Measurements from ENCODE around the gene DYRK1B. TPM values are rescaled to one million over a fixed set of nuclear protein-coding genes. Genes with fewer than 3 reads are reported as not detected.

The DYRK1B gene
- total and polyA plus RNA-seq, 2 experiments from 2014 or later, result 6.5 to 8.6 TPM

DNA sequence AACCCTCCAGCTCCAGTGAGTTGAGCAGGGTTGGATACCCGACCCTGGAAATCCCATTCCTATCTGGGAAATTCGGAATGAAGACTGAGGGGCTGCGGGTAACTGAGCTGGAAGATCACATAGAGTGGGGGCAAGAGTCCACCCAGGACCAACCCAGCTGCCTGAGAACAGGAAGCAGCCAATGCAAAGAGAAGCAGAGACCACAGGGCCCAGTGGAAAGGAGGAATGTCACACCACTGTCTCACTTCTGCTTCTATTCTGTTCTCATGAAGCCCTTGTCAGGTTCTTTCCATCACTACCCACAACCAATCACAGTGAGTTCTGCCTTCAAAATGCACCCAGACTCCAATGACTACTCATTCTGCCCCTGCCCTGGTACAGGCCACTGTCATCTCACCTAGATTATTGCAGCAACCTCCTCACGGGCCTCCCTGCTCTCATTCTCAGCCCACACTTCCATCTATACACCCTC lies 15.3 kb downstream of the DYRK1B start:
- H2AFZ ChIP-seq, result no peak overlapping the region
- H3K4me3 ChIP-seq, result no peak overlapping the region
- peaks cover 1% of the 10 kb centered on the region for H3K4me1 ChIP-seq (ENCODE audit: insufficient read depth)
- TF ChIP-seq, protein P1, sequence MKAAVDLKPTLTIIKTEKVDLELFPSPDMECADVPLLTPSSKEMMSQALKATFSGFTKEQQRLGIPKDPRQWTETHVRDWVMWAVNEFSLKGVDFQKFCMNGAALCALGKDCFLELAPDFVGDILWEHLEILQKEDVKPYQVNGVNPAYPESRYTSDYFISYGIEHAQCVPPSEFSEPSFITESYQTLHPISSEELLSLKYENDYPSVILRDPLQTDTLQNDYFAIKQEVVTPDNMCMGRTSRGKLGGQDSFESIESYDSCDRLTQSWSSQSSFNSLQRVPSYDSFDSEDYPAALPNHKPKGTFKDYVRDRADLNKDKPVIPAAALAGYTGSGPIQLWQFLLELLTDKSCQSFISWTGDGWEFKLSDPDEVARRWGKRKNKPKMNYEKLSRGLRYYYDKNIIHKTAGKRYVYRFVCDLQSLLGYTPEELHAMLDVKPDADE (IDR thresholded peaks at IDR 0.05), result no peak
- TF ChIP-seq NANOG (IDR thresholded peaks at IDR 0.05; ENCODE audit: borderline replicate concordance) (no peak), ZNF331 (CRISPR knock-in tag; IDR thresholded peaks at IDR 0.05; ENCODE audit: low read depth) (no peak), CREB1 (CRISPR knock-in tag; IDR thresholded peaks at IDR 0.05; ENCODE audit: low read depth) (no peak), EZH2 (IDR thresholded peaks at IDR 0.05; ENCODE audit: low read depth, unreplicated experiment) (no peak), JUNB (IDR thresholded peaks at IDR 0.05; ENCODE audit: unreplicated experiment) (no peak), STAT1 (IDR thresholded peaks at IDR 0.05; ENCODE audit: unreplicated experiment) (no peak), ZNF114 (CRISPR knock-in tag; IDR thresholded peaks at IDR 0.05) (no peak)
- TF ChIP-seq, protein P2, sequence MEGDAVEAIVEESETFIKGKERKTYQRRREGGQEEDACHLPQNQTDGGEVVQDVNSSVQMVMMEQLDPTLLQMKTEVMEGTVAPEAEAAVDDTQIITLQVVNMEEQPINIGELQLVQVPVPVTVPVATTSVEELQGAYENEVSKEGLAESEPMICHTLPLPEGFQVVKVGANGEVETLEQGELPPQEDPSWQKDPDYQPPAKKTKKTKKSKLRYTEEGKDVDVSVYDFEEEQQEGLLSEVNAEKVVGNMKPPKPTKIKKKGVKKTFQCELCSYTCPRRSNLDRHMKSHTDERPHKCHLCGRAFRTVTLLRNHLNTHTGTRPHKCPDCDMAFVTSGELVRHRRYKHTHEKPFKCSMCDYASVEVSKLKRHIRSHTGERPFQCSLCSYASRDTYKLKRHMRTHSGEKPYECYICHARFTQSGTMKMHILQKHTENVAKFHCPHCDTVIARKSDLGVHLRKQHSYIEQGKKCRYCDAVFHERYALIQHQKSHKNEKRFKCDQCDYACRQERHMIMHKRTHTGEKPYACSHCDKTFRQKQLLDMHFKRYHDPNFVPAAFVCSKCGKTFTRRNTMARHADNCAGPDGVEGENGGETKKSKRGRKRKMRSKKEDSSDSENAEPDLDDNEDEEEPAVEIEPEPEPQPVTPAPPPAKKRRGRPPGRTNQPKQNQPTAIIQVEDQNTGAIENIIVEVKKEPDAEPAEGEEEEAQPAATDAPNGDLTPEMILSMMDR (conservative IDR thresholded peaks at IDR 0.05; ENCODE audit: low read depth in 2 of 2), result no peak
- TF ChIP-seq, protein P3, sequence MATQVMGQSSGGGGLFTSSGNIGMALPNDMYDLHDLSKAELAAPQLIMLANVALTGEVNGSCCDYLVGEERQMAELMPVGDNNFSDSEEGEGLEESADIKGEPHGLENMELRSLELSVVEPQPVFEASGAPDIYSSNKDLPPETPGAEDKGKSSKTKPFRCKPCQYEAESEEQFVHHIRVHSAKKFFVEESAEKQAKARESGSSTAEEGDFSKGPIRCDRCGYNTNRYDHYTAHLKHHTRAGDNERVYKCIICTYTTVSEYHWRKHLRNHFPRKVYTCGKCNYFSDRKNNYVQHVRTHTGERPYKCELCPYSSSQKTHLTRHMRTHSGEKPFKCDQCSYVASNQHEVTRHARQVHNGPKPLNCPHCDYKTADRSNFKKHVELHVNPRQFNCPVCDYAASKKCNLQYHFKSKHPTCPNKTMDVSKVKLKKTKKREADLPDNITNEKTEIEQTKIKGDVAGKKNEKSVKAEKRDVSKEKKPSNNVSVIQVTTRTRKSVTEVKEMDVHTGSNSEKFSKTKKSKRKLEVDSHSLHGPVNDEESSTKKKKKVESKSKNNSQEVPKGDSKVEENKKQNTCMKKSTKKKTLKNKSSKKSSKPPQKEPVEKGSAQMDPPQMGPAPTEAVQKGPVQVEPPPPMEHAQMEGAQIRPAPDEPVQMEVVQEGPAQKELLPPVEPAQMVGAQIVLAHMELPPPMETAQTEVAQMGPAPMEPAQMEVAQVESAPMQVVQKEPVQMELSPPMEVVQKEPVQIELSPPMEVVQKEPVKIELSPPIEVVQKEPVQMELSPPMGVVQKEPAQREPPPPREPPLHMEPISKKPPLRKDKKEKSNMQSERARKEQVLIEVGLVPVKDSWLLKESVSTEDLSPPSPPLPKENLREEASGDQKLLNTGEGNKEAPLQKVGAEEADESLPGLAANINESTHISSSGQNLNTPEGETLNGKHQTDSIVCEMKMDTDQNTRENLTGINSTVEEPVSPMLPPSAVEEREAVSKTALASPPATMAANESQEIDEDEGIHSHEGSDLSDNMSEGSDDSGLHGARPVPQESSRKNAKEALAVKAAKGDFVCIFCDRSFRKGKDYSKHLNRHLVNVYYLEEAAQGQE (IDR thresholded peaks at IDR 0.05; ENCODE audit: unreplicated experiment), result no peak
- TF ChIP-seq, protein P4, sequence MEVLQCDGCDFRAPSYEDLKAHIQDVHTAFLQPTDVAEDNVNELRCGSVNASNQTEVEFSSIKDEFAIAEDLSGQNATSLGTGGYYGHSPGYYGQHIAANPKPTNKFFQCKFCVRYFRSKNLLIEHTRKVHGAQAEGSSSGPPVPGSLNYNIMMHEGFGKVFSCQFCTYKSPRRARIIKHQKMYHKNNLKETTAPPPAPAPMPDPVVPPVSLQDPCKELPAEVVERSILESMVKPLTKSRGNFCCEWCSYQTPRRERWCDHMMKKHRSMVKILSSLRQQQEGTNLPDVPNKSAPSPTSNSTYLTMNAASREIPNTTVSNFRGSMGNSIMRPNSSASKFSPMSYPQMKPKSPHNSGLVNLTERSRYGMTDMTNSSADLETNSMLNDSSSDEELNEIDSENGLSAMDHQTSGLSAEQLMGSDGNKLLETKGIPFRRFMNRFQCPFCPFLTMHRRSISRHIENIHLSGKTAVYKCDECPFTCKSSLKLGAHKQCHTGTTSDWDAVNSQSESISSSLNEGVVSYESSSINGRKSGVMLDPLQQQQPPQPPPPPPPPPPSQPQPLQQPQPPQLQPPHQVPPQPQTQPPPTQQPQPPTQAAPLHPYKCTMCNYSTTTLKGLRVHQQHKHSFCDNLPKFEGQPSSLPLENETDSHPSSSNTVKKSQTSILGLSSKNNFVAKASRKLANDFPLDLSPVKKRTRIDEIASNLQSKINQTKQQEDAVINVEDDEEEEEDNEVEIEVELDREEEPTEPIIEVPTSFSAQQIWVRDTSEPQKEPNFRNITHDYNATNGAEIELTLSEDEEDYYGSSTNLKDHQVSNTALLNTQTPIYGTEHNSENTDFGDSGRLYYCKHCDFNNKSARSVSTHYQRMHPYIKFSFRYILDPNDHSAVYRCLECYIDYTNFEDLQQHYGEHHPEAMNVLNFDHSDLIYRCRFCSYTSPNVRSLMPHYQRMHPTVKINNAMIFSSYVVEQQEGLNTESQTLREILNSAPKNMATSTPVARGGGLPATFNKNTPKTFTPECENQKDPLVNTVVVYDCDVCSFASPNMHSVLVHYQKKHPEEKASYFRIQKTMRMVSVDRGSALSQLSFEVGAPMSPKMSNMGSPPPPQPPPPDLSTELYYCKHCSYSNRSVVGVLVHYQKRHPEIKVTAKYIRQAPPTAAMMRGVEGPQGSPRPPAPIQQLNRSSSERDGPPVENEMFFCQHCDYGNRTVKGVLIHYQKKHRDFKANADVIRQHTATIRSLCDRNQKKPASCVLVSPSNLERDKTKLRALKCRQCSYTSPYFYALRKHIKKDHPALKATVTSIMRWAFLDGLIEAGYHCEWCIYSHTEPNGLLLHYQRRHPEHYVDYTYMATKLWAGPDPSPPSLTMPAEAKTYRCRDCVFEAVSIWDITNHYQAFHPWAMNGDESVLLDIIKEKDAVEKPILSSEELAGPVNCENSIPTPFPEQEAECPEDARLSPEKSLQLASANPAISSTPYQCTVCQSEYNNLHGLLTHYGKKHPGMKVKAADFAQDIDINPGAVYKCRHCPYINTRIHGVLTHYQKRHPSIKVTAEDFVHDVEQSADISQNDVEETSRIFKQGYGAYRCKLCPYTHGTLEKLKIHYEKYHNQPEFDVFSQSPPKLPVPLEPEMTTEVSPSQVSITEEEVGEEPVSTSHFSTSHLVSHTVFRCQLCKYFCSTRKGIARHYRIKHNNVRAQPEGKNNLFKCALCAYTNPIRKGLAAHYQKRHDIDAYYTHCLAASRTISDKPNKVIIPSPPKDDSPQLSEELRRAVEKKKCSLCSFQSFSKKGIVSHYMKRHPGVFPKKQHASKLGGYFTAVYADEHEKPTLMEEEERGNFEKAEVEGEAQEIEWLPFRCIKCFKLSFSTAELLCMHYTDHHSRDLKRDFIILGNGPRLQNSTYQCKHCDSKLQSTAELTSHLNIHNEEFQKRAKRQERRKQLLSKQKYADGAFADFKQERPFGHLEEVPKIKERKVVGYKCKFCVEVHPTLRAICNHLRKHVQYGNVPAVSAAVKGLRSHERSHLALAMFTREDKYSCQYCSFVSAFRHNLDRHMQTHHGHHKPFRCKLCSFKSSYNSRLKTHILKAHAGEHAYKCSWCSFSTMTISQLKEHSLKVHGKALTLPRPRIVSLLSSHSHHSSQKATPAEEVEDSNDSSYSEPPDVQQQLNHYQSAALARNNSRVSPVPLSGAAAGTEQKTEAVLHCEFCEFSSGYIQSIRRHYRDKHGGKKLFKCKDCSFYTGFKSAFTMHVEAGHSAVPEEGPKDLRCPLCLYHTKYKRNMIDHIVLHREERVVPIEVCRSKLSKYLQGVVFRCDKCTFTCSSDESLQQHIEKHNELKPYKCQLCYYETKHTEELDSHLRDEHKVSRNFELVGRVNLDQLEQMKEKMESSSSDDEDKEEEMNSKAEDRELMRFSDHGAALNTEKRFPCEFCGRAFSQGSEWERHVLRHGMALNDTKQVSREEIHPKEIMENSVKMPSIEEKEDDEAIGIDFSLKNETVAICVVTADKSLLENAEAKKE (CRISPR knock-in tag; IDR thresholded peaks at IDR 0.05), result no peak
- H3K79me2 ChIP-seq (replicated peaks; ENCODE audit: insufficient read depth), result no peaks in the 10 kb centered on the region; the same call in 1 of the 2 replicates
- no peaks in the 10 kb centered on the region for H3K27me3 ChIP-seq (ENCODE audit: insufficient read depth)
- no peak overlapping the region for H3K4me2 ChIP-seq
- no peaks in the 10 kb centered on the region; the same call in 2 of the 3 replicates for H3K36me3 Mint-ChIP-seq (ENCODE audit: low read depth)
- H4K20me1 ChIP-seq (replicated peaks; ENCODE audit: insufficient read depth), result no peaks in the 10 kb centered on the region; the same call in none of the 2 replicates
- H3K9me2 ChIP-seq (ENCODE audit: insufficient read depth), result no peaks in the 10 kb centered on the region
- no peaks in the 10 kb centered on the region for H3K36me3 ChIP-seq (ENCODE audit: insufficient read depth)
- H3K27ac ChIP-seq (ENCODE audit: low read depth), result no peak overlapping the region
- no peak for ATAC-seq
- DNase-seq (ENCODE audit: low spot score), result no peak
- H3K27me3 Mint-ChIP-seq (ENCODE audit: insufficient read depth, low read depth, poor library complexity), result no peaks in the 10 kb centered on the region
- no peaks in the 10 kb centered on the region for H3K4me1 Mint-ChIP-seq
- no peak overlapping the region for H3K27ac Mint-ChIP-seq
- no peaks in the 10 kb centered on the region for H3F3A ChIP-seq (replicated peaks; ENCODE audit: low read depth)
- no peaks in the 10 kb centered on the region for H3K9me3 Mint-ChIP-seq
- H3K4me3 Mint-ChIP-seq, result no peak overlapping the region

Measured in GM23338 (cell line).